LNCAP (cell line): ENCODE results near the gene LHFPL5.

Experiments
- TF ChIP-seq, protein P1 (sequence below): fragments of 450-650 bp; IDR thresholded peaks from 2 replicates; pipeline ENCODE4 v1.5.1; 2017; ENCODE audit warnings: mild to moderate bottlenecking

The LHFPL5 gene

DNA sequence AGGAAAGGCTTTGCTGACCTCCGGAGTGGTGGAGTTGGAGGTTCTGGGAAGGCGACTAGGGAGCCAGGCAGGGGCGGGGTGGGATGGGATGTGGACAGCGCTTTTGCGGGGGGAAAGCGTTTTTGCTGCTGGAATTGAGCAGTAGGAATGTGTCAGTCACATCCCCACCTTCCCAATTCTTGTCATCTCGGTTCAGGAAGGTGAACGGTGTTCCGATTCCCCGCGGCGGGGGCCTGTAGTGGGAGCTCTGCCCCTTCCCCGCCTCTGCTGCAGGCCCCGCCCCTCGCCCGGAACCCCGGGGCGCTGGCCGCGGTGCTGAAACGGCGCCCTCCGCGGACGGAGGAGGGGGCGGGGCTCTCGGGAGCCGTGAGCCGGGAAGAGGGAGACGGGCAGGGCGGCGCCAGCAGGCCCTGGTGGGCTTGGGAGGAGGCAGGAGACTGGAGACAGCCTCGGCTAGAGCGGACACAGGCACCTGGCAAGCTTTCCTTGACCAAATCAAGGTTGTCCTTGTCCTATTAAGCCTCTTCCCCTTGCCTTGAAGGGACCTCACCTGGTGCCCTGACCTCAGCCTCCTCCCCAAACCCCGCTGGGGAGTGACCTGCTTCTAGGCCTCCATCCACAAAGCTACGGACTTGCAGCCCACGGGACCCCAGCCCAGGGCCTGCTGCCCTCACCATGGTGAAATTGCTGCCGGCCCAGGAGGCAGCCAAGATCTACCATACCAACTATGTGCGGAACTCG lies at the start of gene LHFPL5:
TSS of gene LHFPL5 (plus strand) at position 357 of the 741 bp plus-strand sequence. CDS start at position 676, 319 bp downstream.
- TF ChIP-seq, protein P1, sequence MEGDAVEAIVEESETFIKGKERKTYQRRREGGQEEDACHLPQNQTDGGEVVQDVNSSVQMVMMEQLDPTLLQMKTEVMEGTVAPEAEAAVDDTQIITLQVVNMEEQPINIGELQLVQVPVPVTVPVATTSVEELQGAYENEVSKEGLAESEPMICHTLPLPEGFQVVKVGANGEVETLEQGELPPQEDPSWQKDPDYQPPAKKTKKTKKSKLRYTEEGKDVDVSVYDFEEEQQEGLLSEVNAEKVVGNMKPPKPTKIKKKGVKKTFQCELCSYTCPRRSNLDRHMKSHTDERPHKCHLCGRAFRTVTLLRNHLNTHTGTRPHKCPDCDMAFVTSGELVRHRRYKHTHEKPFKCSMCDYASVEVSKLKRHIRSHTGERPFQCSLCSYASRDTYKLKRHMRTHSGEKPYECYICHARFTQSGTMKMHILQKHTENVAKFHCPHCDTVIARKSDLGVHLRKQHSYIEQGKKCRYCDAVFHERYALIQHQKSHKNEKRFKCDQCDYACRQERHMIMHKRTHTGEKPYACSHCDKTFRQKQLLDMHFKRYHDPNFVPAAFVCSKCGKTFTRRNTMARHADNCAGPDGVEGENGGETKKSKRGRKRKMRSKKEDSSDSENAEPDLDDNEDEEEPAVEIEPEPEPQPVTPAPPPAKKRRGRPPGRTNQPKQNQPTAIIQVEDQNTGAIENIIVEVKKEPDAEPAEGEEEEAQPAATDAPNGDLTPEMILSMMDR = no peak

DNA sequence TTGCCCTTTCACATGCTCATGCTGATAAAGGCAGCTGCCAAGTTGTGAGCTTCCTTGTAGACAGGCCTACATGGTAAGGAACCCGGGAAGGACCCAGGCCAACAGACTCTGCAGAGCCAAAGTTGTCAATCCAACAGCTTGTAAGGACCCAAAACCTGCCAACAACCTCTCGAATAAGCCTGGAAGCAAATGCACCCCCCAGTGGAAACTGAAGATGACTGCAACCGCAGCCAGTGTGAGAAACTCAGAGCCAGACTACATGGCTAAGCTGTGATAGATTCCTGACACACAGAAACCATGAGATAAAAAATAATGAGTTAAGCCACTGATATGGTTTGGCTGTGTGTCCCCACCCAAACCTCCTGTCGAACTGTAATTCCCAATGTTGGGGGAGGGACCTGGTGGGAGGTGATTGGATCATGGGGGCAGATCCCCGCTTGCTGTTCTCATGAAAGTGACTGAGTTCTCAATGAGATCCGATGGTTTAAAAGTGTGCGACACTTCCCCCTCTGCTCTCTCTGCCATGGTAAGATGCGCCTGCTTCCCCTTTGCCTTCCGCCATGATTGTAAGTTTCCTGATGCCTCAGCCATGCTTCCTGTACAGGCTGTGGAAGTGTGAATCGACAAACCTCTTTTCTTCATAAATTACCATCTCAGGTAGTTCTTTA lies 47.6 kb upstream of the LHFPL5 start:
- TF ChIP-seq, protein P1 = no peak

DNA sequence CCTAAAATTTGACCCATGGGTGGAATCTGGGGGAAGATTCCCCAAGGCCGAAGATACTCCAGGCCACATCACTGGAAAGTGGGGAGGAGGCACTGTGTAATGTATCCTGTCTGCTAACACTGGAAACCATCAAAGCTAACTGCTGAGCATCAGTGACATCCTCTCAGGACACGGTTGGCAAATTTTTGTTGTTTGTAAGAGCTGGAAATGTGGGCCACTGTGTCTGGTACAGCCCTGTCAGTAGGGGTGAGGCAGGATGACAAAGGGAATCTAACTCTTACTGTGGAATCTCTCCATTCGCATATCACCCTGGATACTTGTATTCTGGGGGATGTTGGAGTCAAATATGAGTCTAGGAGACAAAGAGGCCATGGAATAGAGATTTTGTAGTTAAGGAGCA lies 45.7 kb upstream of the LHFPL5 start:
- TF ChIP-seq, protein P1 = no peak

DNA sequence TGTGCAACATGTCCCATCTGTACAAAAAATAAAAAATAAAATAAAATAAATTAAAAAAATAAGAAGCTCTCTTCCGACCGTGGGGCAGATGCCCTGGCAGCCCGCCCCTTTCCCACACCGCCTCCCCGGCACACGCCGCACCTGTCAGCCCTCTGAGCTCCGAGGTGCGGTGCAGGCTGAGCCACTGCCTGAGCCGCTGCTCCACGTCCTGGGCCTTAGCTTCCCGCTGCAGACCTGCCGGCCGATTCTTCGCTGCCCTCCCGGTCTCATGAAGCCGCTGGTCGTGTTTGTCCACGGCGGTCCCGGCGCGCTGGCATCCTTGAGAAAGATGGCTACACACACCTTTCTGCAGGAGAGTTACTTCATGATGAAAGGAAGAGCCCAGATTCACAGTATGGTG lies 39.4 kb upstream of the LHFPL5 start:
- TF ChIP-seq, protein P1 = no peak

DNA sequence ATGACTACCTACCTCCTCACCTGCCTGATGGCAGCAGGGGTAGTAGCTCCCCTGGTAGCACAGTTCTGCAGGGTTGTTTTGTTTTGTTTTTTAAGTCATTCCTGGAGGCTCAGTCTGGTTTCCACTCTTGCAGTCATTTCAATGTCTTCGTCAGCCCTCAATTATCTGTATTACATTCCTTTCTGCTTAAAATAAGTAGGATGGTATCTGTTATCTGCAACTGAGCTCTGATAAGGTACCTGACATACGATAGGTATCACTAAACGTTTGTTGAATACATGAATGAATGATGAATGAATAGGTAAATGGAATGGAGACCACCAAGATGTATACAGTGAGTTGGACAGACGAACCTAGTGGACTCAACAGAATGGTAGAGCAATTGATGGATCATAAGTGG lies 35.9 kb upstream of the LHFPL5 start:
- TF ChIP-seq, protein P1 = no peak

DNA sequence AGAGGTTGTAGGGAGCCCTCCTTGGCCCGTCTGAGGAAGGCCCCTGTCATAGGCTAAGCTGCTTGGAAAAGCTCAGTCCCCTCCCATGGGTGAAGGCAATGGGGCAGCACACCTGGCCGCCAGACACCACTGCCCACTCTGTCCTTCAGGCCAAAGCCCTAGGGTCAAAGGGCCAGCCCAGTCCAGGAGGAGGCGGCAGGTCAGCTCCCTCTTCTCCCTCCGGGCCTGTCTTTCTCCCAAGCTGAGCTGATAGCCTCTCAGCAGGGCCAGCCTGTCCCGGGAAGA lies 33.9 kb upstream of the LHFPL5 start:
- TF ChIP-seq, protein P1 = no peak

DNA sequence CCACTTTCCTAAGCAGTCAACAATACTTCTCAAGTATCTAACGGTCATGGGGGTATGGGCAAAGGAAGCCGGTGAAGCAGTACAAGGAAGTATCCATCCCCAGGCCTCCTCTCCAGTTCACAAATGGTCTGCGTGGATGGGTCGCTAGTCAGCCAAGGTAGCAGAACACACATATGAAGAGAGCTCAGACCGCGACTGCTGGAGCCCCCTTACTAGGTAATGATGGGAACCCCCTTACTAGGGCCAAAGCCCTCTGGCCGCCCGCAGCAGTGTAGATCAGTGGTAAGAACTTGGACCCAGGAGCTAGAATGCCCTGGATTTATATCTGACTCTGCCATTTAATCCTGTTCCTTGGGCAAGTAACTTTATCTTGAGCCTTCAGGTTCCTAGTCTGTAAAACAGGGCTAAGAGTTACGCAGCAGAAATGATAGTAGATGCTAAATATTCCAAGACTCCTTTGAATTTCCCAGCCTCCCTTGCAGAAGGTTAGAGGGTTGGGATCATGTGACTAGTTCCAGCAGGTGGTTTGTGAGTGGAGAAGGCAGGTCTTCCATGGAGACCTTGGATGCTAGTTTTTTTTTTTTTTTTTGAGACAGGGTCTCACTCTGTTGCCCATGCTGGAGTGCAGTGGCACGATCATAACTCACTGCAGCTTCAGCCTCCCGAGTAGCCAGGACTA lies 30.9 kb upstream of the LHFPL5 start:
- TF ChIP-seq, protein P1 = no peak
